Skin of body (tissue), 2 donors: Measurements from ENCODE around the gene RPN2. TPM values are rescaled to one million over a fixed set of nuclear protein-coding genes. Genes with fewer than 3 reads are reported as not detected.

Experiments
- DNase-seq: peaks from one replicate; lab custom pipeline; 2025; lab: John Stamatoyannopoulos, UW
- total RNA-seq: library from RNA; depleted of rRNA; stranded (reverse); fragments of >200 nt; gene quantifications from one replicate; pipeline ENCODE4 v1.2.3, GENCODE V29; 2014

Gene RPN2
- total RNA-seq, 1 donor from 2014 or later = 82.3 TPM

DNA sequence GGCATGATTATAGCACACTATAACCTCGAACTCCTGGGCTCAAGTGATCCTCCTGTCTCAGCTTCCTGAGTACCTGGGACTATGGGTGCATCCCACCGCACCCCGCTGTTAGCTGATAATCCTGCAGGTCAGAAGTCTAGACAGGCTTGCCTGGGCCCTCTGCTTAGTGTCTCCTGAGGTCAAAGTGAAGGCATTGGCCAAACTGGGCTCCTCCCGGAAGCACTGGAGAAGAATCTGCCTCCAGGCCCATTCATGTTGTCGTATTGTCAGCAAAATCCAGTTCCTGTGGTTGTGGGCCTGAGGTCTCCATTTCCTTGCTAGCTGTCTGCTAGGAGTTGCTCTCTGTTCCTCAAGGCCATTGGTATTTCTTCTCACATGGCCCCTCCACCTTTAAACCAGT is 6.6 kb downstream of the RPN2 start:
- no peak for DNase-seq

GRCh38 chr20:37188787-37189186 is 9.7 kb downstream of the RPN2 start:
- DNase-seq = no peak

- no peak for DNase-seq
These were observed 10.4 kb downstream of the RPN2 start for GRCh38 chr20:37189416-37190016.

GRCh38 chr20:37190354-37191112 is 11.4 kb downstream of the RPN2 start:
- DNase-seq = no peak

- DNase-seq = peak; percentile 90
These were observed 13.2 kb downstream of the RPN2 start for GRCh38 chr20:37192137-37192854.

GRCh38 chr20:37193226-37193625 is 14.1 kb downstream of the RPN2 start:
- no peak for DNase-seq

- no peak for DNase-seq
These were observed 14.7 kb downstream of the RPN2 start for GRCh38 chr20:37193821-37194220.

GRCh38 chr20:37194621-37195417 is 15.7 kb downstream of the RPN2 start:
- no peak for DNase-seq

DNA sequence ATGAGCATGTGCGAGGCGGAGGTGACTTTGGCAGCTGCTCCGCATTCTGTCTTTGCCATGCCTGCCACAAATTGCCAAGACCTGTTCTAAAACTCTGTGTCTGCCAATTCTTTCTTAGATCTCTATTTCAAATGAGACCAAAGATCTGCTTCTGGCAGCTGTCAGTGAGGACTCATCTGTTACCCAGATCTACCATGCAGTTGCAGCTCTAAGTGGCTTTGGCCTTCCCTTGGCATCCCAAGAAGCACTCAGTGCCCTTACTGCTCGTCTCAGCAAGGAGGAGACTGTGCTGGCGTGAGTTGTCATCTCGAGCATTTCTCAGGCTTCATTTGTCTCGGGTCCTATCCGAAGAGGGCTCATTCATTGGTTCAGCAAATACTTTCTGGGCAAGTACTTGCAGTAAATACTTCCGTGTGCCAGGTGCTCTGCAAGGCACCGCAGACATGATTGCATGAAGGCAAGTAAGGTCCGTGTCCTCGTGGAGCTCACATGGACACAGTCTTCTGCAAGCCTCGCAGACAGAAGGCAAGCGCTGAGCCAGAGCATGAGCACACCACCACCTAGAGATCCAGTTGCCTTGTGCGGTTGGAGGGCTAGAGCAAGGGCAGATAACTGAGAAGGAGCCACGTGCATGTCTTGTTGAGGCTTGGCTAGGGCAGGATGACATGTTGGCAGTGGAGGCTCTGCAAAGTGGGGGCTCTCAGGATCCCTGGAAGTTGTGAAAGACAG is 20.0 kb downstream of the RPN2 start:
- no peak for DNase-seq

DNA sequence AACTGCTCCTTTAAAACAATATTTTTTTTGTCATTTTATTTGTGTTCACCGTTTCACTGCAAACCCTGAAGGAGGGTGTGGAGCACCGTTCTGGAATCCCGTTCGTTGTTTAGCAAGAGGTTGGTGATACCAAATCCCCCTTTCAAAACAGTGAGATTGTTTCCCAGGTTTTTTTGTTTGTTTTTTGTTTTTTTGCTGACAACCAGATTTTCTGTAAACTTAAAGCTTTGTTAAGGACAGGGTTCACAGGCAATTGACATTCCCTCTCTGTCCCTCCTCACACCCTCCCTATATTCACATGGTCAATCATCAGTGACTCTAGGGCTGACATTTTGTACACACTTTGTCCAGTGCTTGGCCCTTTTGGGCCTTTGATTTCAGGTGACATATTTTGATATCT is 21.2 kb downstream of the RPN2 start:
- DNase-seq = no peak

GRCh38 chr20:37200926-37201826 is 22.0 kb downstream of the RPN2 start:
- no peak for DNase-seq

DNA sequence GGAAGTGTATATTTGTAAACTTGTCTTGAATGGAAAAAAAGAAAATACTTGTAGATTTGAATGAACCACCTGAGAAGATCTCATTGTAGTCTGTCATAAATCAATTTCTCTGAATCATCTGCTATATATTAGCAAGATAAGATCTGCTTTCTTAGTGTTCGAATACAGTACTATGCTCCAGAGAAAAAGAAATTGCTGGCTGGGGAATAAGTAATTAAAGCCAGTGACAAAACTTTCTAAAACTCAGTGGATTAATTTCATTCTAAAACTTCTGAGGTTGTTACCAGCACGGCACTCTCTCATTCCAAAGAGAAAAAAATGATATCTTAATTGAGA is 22.7 kb downstream of the RPN2 start:
- no peak for DNase-seq

DNA sequence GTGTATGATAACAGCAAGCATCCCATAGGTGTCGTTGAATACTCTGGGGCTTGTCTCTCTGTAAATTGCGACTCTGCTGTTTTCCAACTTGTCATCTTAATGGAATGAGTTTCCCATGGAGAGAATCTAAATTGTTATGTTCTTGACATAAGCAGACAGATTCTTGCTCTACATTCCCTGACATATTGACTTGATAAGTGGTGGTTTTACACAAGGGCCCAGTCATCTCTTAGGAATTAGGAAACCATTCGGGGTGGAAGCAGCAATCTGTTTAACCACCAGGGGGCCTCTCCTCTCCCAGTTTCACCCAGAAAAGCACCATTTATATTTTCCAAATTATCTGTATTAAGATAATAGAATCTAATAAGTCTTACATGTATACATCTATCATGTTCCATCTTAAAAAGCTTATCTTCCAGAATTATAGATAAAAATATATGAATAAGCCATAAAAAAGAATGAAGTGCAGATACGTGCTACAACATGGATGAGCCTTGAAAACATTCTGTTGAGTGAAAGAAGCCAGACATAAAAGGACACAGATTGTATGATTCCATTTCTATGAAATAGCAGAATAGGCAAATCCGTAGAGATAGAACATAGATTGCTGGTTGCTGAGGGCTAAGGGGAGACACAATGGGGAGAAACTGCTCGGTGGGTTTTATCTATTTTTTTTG is 23.3 kb downstream of the RPN2 start:
- peak; percentile 94 for DNase-seq

DNA sequence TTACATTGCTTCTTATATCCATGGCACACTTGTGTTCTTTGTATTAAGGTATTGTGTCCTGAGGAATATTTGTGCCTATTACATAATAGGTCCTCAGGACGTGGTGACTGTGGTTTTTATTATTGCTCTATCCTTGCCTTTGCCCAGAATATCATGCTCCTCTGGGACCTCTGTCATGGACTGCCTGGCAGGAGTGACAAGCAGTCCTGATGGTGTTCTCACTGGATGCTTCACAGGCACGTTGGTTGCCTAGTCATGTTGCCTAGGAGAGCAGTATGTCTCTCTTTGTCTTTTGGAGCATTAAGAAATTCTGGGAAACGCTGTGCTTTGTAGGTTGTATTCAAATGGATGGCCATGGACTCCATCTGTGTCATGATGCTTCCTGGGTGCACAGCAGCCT is 24.9 kb downstream of the RPN2 start:
- no peak for DNase-seq

DNA sequence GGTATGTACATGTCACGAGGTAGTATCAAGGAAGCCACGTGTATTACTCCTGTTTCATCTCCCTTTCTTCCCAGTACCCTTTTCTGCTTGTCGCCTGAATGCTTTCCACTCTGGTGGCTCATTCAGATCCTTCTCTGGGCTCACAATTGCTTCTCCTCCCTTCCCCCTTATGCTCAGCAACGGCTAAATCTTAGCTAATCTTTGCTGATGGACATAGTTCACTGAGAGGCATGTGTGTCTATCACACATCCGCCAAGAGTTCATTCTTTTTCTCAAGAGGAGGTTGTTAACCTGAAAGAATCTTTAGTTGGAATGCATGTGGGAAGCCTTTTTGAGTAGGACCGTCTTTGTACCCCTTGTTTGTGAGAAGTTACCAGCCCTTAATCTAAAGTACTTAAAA is 26.0 kb downstream of the RPN2 start:
- no peak for DNase-seq

GRCh38 chr20:37205794-37206193 is 26.7 kb downstream of the RPN2 start:
- no peak for DNase-seq

DNA sequence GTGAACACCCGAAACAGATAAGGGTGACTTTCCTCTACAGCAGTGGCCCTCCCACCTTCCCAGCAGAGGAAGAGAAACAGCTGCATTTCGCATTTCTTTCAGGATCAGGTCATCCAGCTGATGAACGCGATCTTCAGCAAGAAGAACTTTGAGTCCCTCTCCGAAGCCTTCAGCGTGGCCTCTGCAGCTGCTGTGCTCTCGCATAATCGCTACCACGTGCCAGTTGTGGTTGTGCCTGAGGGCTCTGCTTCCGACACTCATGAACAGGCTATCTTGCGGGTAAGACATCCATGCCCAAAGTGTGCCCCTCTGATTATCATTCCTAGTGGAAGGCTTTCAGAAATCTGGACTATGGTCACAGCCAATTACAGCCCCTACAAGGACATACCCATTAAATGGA is 28.0 kb downstream of the RPN2 start:
- no peak for DNase-seq

DNA sequence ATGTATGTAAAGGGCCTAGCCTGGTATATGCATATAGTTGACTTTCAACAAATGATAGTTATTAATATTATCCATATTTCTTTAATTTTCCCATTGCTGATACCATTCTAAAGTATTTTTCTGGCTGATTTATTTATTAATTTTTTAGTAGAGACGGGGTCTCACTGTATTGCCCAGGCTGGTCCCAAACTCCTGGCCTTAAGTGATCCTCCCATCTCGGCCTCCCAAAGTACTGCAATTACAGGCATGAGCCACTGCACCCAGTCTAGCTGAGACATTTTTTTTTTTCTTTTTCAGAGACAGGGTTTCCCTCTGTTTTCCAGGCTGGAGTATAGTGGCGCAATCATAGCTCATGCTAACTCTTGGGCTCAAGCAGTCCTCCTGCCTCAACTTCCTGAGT is 30.1 kb downstream of the RPN2 start:
- no peak for DNase-seq

DNA sequence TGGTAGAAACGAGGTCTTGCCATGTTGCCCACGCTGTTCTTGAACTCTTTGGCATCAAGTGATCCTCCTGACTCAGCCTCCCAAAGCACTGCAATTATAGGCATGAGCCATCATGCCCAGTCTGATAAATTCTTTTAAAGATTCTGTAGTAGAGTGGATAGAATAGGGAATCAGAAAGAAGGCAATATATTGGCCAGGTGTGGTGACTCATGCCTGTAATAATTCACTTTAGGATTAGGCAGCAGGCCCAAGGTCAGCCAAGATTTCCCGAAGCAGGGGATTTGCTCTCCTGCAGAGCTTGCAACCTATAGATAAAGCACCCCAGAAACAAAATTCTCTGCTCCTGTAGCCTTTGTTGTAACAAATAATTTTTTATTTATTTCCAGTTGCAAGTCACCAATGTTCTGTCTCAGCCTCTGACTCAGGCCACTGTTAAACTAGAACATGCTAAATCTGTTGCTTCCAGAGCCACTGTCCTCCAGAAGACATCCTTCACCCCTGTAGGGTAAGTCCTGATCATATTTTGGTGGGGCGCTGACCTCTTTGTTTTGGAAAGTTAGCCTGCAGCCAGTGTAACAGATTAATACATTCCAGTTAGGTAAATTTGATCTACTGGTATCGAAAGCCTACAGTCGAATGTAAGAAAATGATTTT is 30.7 kb downstream of the RPN2 start:
- no peak for DNase-seq
